Gastroesophageal sphincter (tissue), 4 donors: Measurements from ENCODE around the gene CHCHD6. TPM values are rescaled to one million over a fixed set of nuclear protein-coding genes. Genes with fewer than 3 reads are reported as not detected.

ENCODE experiments used
- ATAC-seq: fragments of 150-250 bp; one replicate; pipeline ENCODE4 v1.9.1; 2016; ENCODE audit warnings: mild to moderate bottlenecking, moderate library complexity
- H3K27ac ChIP-seq, 4 donors: fragments of 200-600 bp; sonication (generic) in 3 of 4; 1 replicate in 3 of 4; 2 replicates in 1 of 4; pipeline ENCODE4 v1.5.1; 2016 to 2019
- H3K27me3 ChIP-seq: fragments of 200-600 bp; sonication (generic); one replicate; pipeline ENCODE4 v1.5.1; 2019
- H3K36me3 ChIP-seq, 2 donors: fragments of 200-600 bp; sonication (generic); one replicate each; pipeline ENCODE4 v1.5.1; 2019; ENCODE audit warnings: control low read depth in 1 of 2
- H3K4me1 ChIP-seq, 3 donors: fragments of 200-600 bp; sonication (generic); 1 replicate in 2 of 3; 2 replicates in 1 of 3; pipeline ENCODE4 v1.5.1; 2016 to 2019; ENCODE audit warnings: control low read depth in 2 of 3
- H3K4me3 ChIP-seq, 2 donors: fragments of 200-600 bp; sonication (generic); one replicate each; pipeline ENCODE4 v1.5.1; 2019; ENCODE audit warnings: mild to moderate bottlenecking in 1 of 2, moderate library complexity in 1 of 2
- H3K9me3 ChIP-seq, 3 donors: fragments of 200-600 bp; sonication (generic); one replicate each; pipeline ENCODE4 v1.5.1; 2017 to 2019; ENCODE audit warnings: control low read depth in 2 of 3
- CTCF ChIP-seq, 4 experiments: fragments of 200-600 bp in 2 of 4; fragments of 450-650 bp in 2 of 4; sonication (generic) in 1 of 4; IDR thresholded peaks; one replicate each; pipeline ENCODE4 v1.5.1; 2017 to 2019; ENCODE audit warnings: antibody characterized with exemption in 4 of 4, mild to moderate bottlenecking in 2 of 4, moderate library complexity in 2 of 4
- EP300 ChIP-seq: sonication (generic); formaldehyde crosslinking; IDR thresholded peaks from one replicate; pipeline ENCODE4 v1.6.1; 2017; ENCODE audit warnings: antibody characterized with exemption, mild to moderate bottlenecking
- POLR2A ChIP-seq, 2 donors: fragments of 450-650 bp; IDR thresholded peaks; one replicate each; pipeline ENCODE4 v1.6.1; 2017; ENCODE audit warnings: antibody characterized with exemption in 2 of 2, mild to moderate bottlenecking in 2 of 2, moderate library complexity in 1 of 2
- POLR2AphosphoS5 ChIP-seq: sonication (generic); formaldehyde crosslinking; IDR thresholded peaks from one replicate; pipeline ENCODE4 v1.6.1; 2017; ENCODE audit warnings: antibody characterized with exemption
- WGBS, 2 donors: methylation state at CpG; one replicate each; pipeline ENCODE4 v1.1.5; 2018; ENCODE audit warnings: low coverage in 1 of 2; 5-methylcytosine and 5-hydroxymethylcytosine counted together
- total RNA-seq, 4 donors: library from RNA; depleted of rRNA; stranded (reverse); fragments of >200 nt; gene quantifications; one replicate each; pipeline ENCODE4 v1.1.0, GENCODE V29; 2016

Gene CHCHD6
- total RNA-seq, 4 donors from 2014 or later: 8.5 to 37.2 (median 15.2) TPM

- no peak for ATAC-seq
- no CpG with 5 or more reads among the region's 1 CpG for WGBS, 2 donors
- peaks cover 0 to 14% of the 10 kb centered on the region in 2 donors for H3K36me3 ChIP-seq
- H3K4me1 ChIP-seq: peaks cover 0 to 1% (median 0%) of the 10 kb centered on the region in 3 donors
- no peak overlapping the region for H3K27ac ChIP-seq
- H3K27me3 ChIP-seq: no peaks in the 10 kb centered on the region
- TF ChIP-seq CTCF (IDR thresholded peaks at IDR 0.05) (no peak), EP300 (no peak), POLR2A (IDR thresholded peaks at IDR 0.05) (no peak), POLR2AphosphoS5 (no peak)
- no peaks in the 10 kb centered on the region for H3K9me3 ChIP-seq
- H3K4me3 ChIP-seq: no peak overlapping the region
These were observed 169.4 kb downstream of the CHCHD6 start for GRCh38 chr3:126873416-126873815.

- H3K36me3 ChIP-seq: no peaks in the 10 kb centered on the region
- no peak for ATAC-seq
- H3K27ac ChIP-seq: no peak overlapping the region
- H3K27me3 ChIP-seq: no peaks in the 10 kb centered on the region
- no peaks in the 10 kb centered on the region for H3K9me3 ChIP-seq
- TF ChIP-seq POLR2AphosphoS5 (no peak), CTCF (IDR thresholded peaks at IDR 0.05) (no peak), EP300 (no peak)
- no peaks in the 10 kb centered on the region for H3K4me1 ChIP-seq
- no peak overlapping the region for H3K4me3 ChIP-seq
- 93 to 95% methylated on average over 1 to 3 of the region's 3 CpGs for WGBS, 2 donors
These were observed 174.6 kb downstream of the CHCHD6 start for GRCh38 chr3:126878664-126879063.

- H3K27ac ChIP-seq: no peak overlapping the region
- no peak for ATAC-seq
- no peaks in the 10 kb centered on the region for H3K36me3 ChIP-seq
- TF ChIP-seq POLR2A (IDR thresholded peaks at IDR 0.05): no peak
- H3K4me1 ChIP-seq: no peaks in the 10 kb centered on the region
- no peaks in the 10 kb centered on the region for H3K27me3 ChIP-seq
- H3K9me3 ChIP-seq: no peaks in the 10 kb centered on the region
- no peak overlapping the region for H3K4me3 ChIP-seq
- WGBS, 2 donors: 73 to 90% methylated on average over 2 of the region's 3 CpGs
These were observed 176.9 kb downstream of the CHCHD6 start for GRCh38 chr3:126880901-126881300.

GRCh38 chr3:126881861-126882260 is 177.8 kb downstream of the CHCHD6 start:
- Histone ChIP-seq H3K27me3 (no peaks in the 10 kb centered on the region), H3K4me1 (no peaks in the 10 kb centered on the region), H3K27ac (no peak overlapping the region), H3K9me3 (no peaks in the 10 kb centered on the region), H3K36me3 (no peaks in the 10 kb centered on the region), H3K4me3 (no peak overlapping the region)
- TF ChIP-seq POLR2AphosphoS5 (no peak), CTCF (IDR thresholded peaks at IDR 0.05) (no peak), EP300 (no peak), POLR2A (IDR thresholded peaks at IDR 0.05) (no peak)
- no peak for ATAC-seq
- WGBS, 2 donors: 94 to 100% methylated on average over 5 to 6 of the region's 6 CpGs

GRCh38 chr3:126883241-126883640 is 179.2 kb downstream of the CHCHD6 start:
- TF ChIP-seq POLR2A (IDR thresholded peaks at IDR 0.05) (no peak), EP300 (no peak), CTCF (IDR thresholded peaks at IDR 0.05) (no peak), POLR2AphosphoS5 (no peak)
- no peak for ATAC-seq
- Histone ChIP-seq H3K36me3 (no peaks in the 10 kb centered on the region), H3K27me3 (no peaks in the 10 kb centered on the region), H3K9me3 (no peaks in the 10 kb centered on the region), H3K4me3 (no peak overlapping the region), H3K27ac (no peak overlapping the region), H3K4me1 (no peaks in the 10 kb centered on the region)
- WGBS, 2 donors: 62 to 100% methylated on average over 1 to 3 of the region's 7 CpGs
